Measurements from ENCODE around the gene CD177. TPM values are rescaled to one million over a fixed set of nuclear protein-coding genes. Genes with fewer than 3 reads are reported as not detected.

CD177 gene
- total and polyA plus RNA-seq, 4 donors, result 1.0 to 57.8 (median 19.4) TPM

GRCh38 chr19:43395561-43395960, 42.1 kb downstream of the CD177 start:
- Histone ChIP-seq H3K9ac (ENCODE audit: insufficient read depth in 1 of 2, low read length in 2 of 2) (no peak overlapping the region), H3K4me3 (no peak overlapping the region), H3K9me3 (ENCODE audit: control insufficient read depth in 4 of 4, insufficient read depth in 3 of 4, low read length in 3 of 4) (peaks cover 0 to 2% (median 0%) of the 10 kb centered on the region in 4 donors), H3K27ac (ENCODE audit: low read depth in 1 of 2, low read length in 1 of 2) (no peak overlapping the region), H3K27me3 (ENCODE audit: control insufficient read depth in 3 of 3, insufficient read depth in 3 of 3, low read length in 2 of 3) (no peaks in the 10 kb centered on the region), H3K36me3 (ENCODE audit: control insufficient read depth in 4 of 4, insufficient read depth in 4 of 4, low read length in 4 of 4) (no peaks in the 10 kb centered on the region), H3K4me1 (ENCODE audit: control insufficient read depth in 5 of 5, insufficient read depth in 5 of 5, low read length in 5 of 5) (no peaks in the 10 kb centered on the region)
- DNase-seq (no peak), ATAC-seq (ENCODE audit: insufficient read depth, low FRiP score) (no peak)
- 80 to 84% methylated on average over 6 of the region's 6 CpGs for WGBS, 2 donors
- no peak for TF ChIP-seq CTCF (IDR thresholded peaks at IDR 0.05; ENCODE audit: control extremely low read depth, extremely low read depth)

DNA sequence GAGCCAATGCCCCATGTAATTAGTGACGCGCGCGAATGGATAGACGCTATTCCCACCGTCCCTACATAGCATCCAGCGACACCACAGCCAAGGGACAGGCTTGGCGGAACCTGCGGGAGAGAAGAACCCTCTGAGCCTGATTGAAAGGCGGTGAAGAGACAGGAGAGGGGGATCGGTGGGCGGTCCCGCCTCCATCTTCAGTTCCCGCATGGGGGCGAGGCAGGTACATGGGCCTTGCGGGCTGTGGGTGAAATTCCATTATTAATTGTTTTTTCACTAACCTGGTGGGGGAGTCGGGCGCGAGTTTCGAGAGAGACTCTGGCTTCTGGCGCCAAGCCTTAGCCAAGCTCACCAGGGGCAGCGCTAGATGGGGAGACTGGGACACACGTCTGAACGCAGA, 52.8 kb downstream of the CD177 start:
- Histone ChIP-seq H3K4me1 (ENCODE audit: control insufficient read depth in 5 of 5, insufficient read depth in 5 of 5, low read length in 5 of 5) (no peaks in the 10 kb centered on the region), H3K9ac (ENCODE audit: insufficient read depth in 1 of 2, low read length in 2 of 2) (no peak overlapping the region), H3K4me3 (no peak overlapping the region), H3K9me3 (ENCODE audit: control insufficient read depth in 4 of 4, insufficient read depth in 3 of 4, low read length in 3 of 4) (peaks cover 0 to 4% (median 0%) of the 10 kb centered on the region in 4 donors), H3K36me3 (ENCODE audit: control insufficient read depth in 4 of 4, insufficient read depth in 4 of 4, low read length in 4 of 4) (no peaks in the 10 kb centered on the region), H3K27ac (ENCODE audit: low read depth in 1 of 2, low read length in 1 of 2) (no peak overlapping the region), H3K27me3 (ENCODE audit: control insufficient read depth in 3 of 3, insufficient read depth in 3 of 3, low read length in 2 of 3) (no peaks in the 10 kb centered on the region)
- no peak for TF ChIP-seq CTCF (IDR thresholded peaks at IDR 0.05; ENCODE audit: control extremely low read depth, extremely low read depth)
- no peak for DNase-seq
- WGBS, 2 donors, result 63 to 70% methylated on average over 24 of the region's 24 CpGs
- ATAC-seq (ENCODE audit: insufficient read depth, low FRiP score), result no peak

DNA sequence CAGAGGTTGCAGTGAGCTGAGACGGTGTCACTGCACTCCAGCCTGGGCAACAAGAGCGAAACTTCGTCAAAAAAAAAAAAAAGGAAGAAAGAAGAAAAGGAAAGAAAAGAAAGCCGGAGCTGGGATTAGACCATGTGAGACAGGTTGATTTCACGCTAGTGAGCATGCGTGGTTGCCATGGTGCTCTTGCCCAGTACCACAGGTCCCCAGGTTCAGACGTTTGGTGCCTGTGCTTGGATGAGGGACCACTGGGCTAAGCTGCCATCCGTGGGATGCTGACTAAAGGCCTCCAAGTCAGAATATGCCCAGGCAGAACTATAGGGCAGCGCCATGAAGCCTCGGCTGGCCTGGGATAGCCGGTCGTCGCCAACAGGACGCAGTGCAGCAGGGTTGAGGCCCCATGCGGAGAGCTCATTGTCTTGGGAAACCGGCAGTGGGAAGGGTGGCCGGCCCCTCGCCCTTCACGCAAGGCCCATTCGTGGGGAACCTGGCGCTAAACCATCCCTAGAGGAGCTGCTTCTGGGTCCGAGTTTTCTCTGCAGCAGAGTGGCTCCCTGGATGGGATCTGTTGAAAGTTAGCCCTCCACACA, 54.0 kb downstream of the CD177 start:
- H3K9ac ChIP-seq (ENCODE audit: insufficient read depth in 1 of 2, low read length in 2 of 2), result no peak overlapping the region
- H3K36me3 ChIP-seq (ENCODE audit: control insufficient read depth in 4 of 4, insufficient read depth in 4 of 4, low read length in 4 of 4), result no peaks in the 10 kb centered on the region
- H3K27me3 ChIP-seq (ENCODE audit: control insufficient read depth in 3 of 3, insufficient read depth in 3 of 3, low read length in 2 of 3), result no peaks in the 10 kb centered on the region
- H3K27ac ChIP-seq (ENCODE audit: low read depth in 1 of 2, low read length in 1 of 2), result no peak overlapping the region
- DNase-seq (no peak), ATAC-seq (ENCODE audit: insufficient read depth, low FRiP score) (no peak)
- peaks cover 0 to 4% (median 0%) of the 10 kb centered on the region in 4 donors for H3K9me3 ChIP-seq (ENCODE audit: control insufficient read depth in 4 of 4, insufficient read depth in 3 of 4, low read length in 3 of 4)
- no peak for TF ChIP-seq CTCF (IDR thresholded peaks at IDR 0.05; ENCODE audit: control extremely low read depth, extremely low read depth)
- H3K4me3 ChIP-seq, result no peak overlapping the region
- WGBS, 2 donors, result 84 to 87% methylated on average over 19 to 22 of the region's 22 CpGs
- H3K4me1 ChIP-seq (ENCODE audit: control insufficient read depth in 5 of 5, insufficient read depth in 5 of 5, low read length in 5 of 5), result no peaks in the 10 kb centered on the region

- Histone ChIP-seq H3K4me3 (no peak overlapping the region), H3K27me3 (ENCODE audit: control insufficient read depth in 3 of 3, insufficient read depth in 3 of 3, low read length in 2 of 3) (no peaks in the 10 kb centered on the region), H3K36me3 (ENCODE audit: control insufficient read depth in 4 of 4, insufficient read depth in 4 of 4, low read length in 4 of 4) (no peaks in the 10 kb centered on the region), H3K4me1 (ENCODE audit: control insufficient read depth in 5 of 5, insufficient read depth in 5 of 5, low read length in 5 of 5) (no peaks in the 10 kb centered on the region), H3K9me3 (ENCODE audit: control insufficient read depth in 4 of 4, insufficient read depth in 3 of 4, low read length in 3 of 4) (peaks cover 0 to 4% (median 0%) of the 10 kb centered on the region in 4 donors), H3K27ac (ENCODE audit: low read depth in 1 of 2, low read length in 1 of 2) (no peak overlapping the region), H3K9ac (ENCODE audit: insufficient read depth in 1 of 2, low read length in 2 of 2) (no peak overlapping the region)
- ATAC-seq (ENCODE audit: insufficient read depth, low FRiP score) (no peak), DNase-seq (no peak)
- 86 to 87% methylated on average over 34 of the region's 34 CpGs for WGBS, 2 donors
- no peak for TF ChIP-seq CTCF (IDR thresholded peaks at IDR 0.05; ENCODE audit: control extremely low read depth, extremely low read depth)
Measured at GRCh38 chr19:43408043-43408442, 54.6 kb downstream of the CD177 start.

All from lung (tissue), 12 donors.